Heart left ventricle (tissue), 16 donors: ENCODE measurements around the gene TACC2. TPM values are rescaled to one million over a fixed set of nuclear protein-coding genes. Genes with fewer than 3 reads are reported as not detected.

Experiments
- ATAC-seq, 4 donors: fragments of 200-7000 bp; cut with Tn5 transposase; one replicate each; pipeline ENCODE4 v1.9.1; 2020 to 2022; ENCODE audit warnings: moderate library complexity in 4 of 4, mild to moderate bottlenecking in 3 of 4, moderate number of reproducible peaks in 1 of 4
- DNase-seq, 5 donors: peaks; one replicate each; pipeline ENCODE4 v3.0.0-alpha.2; 2020
- H3K27ac ChIP-seq, 12 donors: fragments of 200-600 bp; sonication (generic) in 4 of 12; one replicate each; pipeline versions ENCODE4 v1.5.0 to v1.8.0; 2016 to 2022; ENCODE audit warnings: mild to moderate bottlenecking in 2 of 12
- H3K27me3 ChIP-seq, 9 donors: fragments of 200-600 bp; sonication (generic) in 2 of 9; one replicate each; pipeline versions ENCODE4 v1.5.1 to v1.8.0; 2016 to 2022; ENCODE audit warnings: mild to moderate bottlenecking in 3 of 9
- H3K36me3 ChIP-seq, 9 donors: fragments of 200-600 bp; sonication (generic) in 2 of 9; one replicate each; pipeline versions ENCODE4 v1.5.0 to v1.8.0; 2018 to 2022; ENCODE audit warnings: mild to moderate bottlenecking in 2 of 9
- H3K4me1 ChIP-seq, 12 donors: fragments of 200-600 bp; sonication (generic) in 4 of 12; one replicate each; pipeline versions ENCODE4 v1.5.0 to v1.8.0; 2016 to 2022; ENCODE audit warnings: mild to moderate bottlenecking in 3 of 12
- H3K4me3 ChIP-seq, 12 donors: fragments of 200-600 bp; sonication (generic) in 4 of 12; one replicate each; pipeline versions ENCODE4 v1.5.0 to v1.8.0; 2017 to 2022; ENCODE audit warnings: mild to moderate bottlenecking in 9 of 12, moderate library complexity in 4 of 12
- H3K9me3 ChIP-seq, 12 donors: fragments of 200-600 bp; sonication (generic) in 4 of 12; one replicate each; pipeline versions ENCODE4 v1.5.0 to v1.8.0; 2016 to 2022; ENCODE audit warnings: mild to moderate bottlenecking in 1 of 12
- CTCF ChIP-seq, 12 donors: fragments of 200-600 bp; sonication (generic) in 4 of 12; IDR thresholded peaks; one replicate each; pipeline versions ENCODE4 v1.5.0 to v1.8.0; 2018 to 2022; ENCODE audit warnings: antibody characterized with exemption in 12 of 12, mild to moderate bottlenecking in 5 of 12
- POLR2A ChIP-seq, 2 donors: fragments of 450-650 bp; IDR thresholded peaks; one replicate each; pipeline ENCODE4 v1.6.1; 2017; ENCODE audit warnings: antibody characterized with exemption in 2 of 2, mild to moderate bottlenecking in 2 of 2, moderate library complexity in 2 of 2
- WGBS, 4 donors: extraction: QIAGEN DNeasy Blood & Tissue Kit in 2 of 4; methylation state at CpG; one replicate each; pipeline versions ENCODE4 v1.1.5 to v1.1.7; 2013 to 2018; 5-methylcytosine and 5-hydroxymethylcytosine counted together
- intact Hi-C, 10 donors: fragments of 100-400 bp; cut with DNase I; formaldehyde crosslinking; loops; one replicate each; pipeline versions ENCODE4 v1.11.1 to v1.14.2; 2022
- polyA plus RNA-seq, 2 donors: library from polyadenylated mRNA; stranded (reverse); fragments of 200-250 nt; gene quantifications; one replicate each; pipeline ENCODE4 v1.2.3, GENCODE V29; 2013
- total RNA-seq, 9 donors: library from RNA; depleted of rRNA in 2 of 9; stranded (reverse); fragments of >200 nt in 2 of 9; fragmentation: NEBNext Ultra II Directional in 3 of 9; extraction: Animal tissue kit (Norgen Biotek cat#: 25700) in 3 of 9; gene quantifications; one replicate each; pipeline versions ENCODE4 v1.1.0 to v1.2.4, GENCODE V29; 2016 to 2023
- donor health status: ischemic (EF 13 %, LVEDD 7.1; RV severe dilation, severe dysfunction).
- donor health status: healthy with polysubstance abuse.
- donor health status: DM: no; HTN: yes; CAD: no.
- donor health status: DM: no; HTN: no; CAD: no.
- donor health status: ischemic (EF 25% LVEDD 6.9; RV normal size, moderate dysfunction).
- donor health status: ischemic (EF 25% LVEDD 5.7; RV mildly dilated, moderate dysfunction).
- donor health status: healthy.
- donor health status: DM: yes; HTN: yes; CAD: no.
- donor health status: ischemic (EF 35%, LVEDD 5.7; RV mildly dilated, moderate dysfunction).
- donor health status: nonischemic (EF 11% LVEDD 7.7; RV severe dilation, severe dysfunction).
- donor health status: DM: yes; HTN: yes; CAD: no.
- donor health status: PGD.
- donor health status: ischemic (EF 29% LVEDD 5.4; RV normal size, mild dysfunction).
- donor health status: nonischemic (EF 23%, LVEDD 6.1; RV moderate dilation, normal function).

Gene TACC2
- total and polyA plus RNA-seq, 11 donors: 96.7 to 456 (median 294) TPM

GRCh38 chr10:122224159-122224558 is 235.2 kb downstream of the TACC2 start:
- DNase-seq: no peak
- no peak for ATAC-seq
- Histone ChIP-seq H3K27ac (no peak overlapping the region), H3K36me3 (peaks cover 0 to 100% (median 88%) of the 10 kb centered on the region in 9 donors), H3K9me3 (no peaks in the 10 kb centered on the region), H3K4me1 (peaks cover 0 to 10% (median 0%) of the 10 kb centered on the region in 12 donors), H3K27me3 (no peaks in the 10 kb centered on the region), H3K4me3 (no peak overlapping the region)
- WGBS, 4 donors: 86 to 90% (median 89%) methylated on average over 8 to 9 of the region's 9 CpGs
- TF ChIP-seq POLR2A (IDR thresholded peaks at IDR 0.05) (no peak), CTCF (IDR thresholded peaks at IDR 0.05) (no peak)
- intact Hi-C loops: loop anchor here in 1 of 10 donors (5.0 kb wide), 1 partner anchor 172 kb away; no protein-coding TSS in a partner anchor

GRCh38 chr10:122225330-122225729 is 236.4 kb downstream of the TACC2 start:
- DNase-seq: no peak
- Histone ChIP-seq H3K4me1 (peaks cover 0 to 10% (median 0%) of the 10 kb centered on the region in 12 donors), H3K4me3 (no peak overlapping the region), H3K36me3 (peaks cover 0 to 100% (median 88%) of the 10 kb centered on the region in 9 donors), H3K9me3 (no peaks in the 10 kb centered on the region), H3K27me3 (no peaks in the 10 kb centered on the region), H3K27ac (no peak overlapping the region)
- no peak for TF ChIP-seq POLR2A (IDR thresholded peaks at IDR 0.05)
- TF ChIP-seq CTCF (IDR thresholded peaks at IDR 0.05): no peak
- 78 to 90% (median 85%) methylated on average over 9 of the region's 9 CpGs for WGBS, 4 donors
- intact Hi-C loops: no loop called here
- no peak for ATAC-seq

GRCh38 chr10:122227754-122228153 is 238.8 kb downstream of the TACC2 start:
- peaks cover 0 to 22% (median 0%) of the 10 kb centered on the region in 12 donors for H3K4me1 ChIP-seq
- ATAC-seq (peak in 1 of 4 donors; percentile 13), DNase-seq (no peak)
- H3K27me3 ChIP-seq: no peaks in the 10 kb centered on the region
- 45 to 59% (median 57%) methylated on average over 3 to 4 of the region's 4 CpGs for WGBS, 4 donors
- intact Hi-C loops: no loop called here
- peak overlapping the region in 1 of 12 donors; percentile 12 for H3K27ac ChIP-seq
- peaks cover 0 to 99% (median 89%) of the 10 kb centered on the region in 9 donors for H3K36me3 ChIP-seq
- no peaks in the 10 kb centered on the region for H3K9me3 ChIP-seq
- H3K4me3 ChIP-seq: no peak overlapping the region
- no peak for TF ChIP-seq CTCF (IDR thresholded peaks at IDR 0.05)

- H3K9me3 ChIP-seq: no peaks in the 10 kb centered on the region
- H3K27me3 ChIP-seq: no peaks in the 10 kb centered on the region
- TF ChIP-seq POLR2A (IDR thresholded peaks at IDR 0.05) (no peak), CTCF (IDR thresholded peaks at IDR 0.05) (no peak)
- ATAC-seq: no peak
- H3K36me3 ChIP-seq: peaks cover 0 to 92% (median 86%) of the 10 kb centered on the region in 9 donors
- intact Hi-C loops: no loop called here
- no peak for DNase-seq
- peaks cover 0 to 37% (median 1%) of the 10 kb centered on the region in 12 donors for H3K4me1 ChIP-seq
- H3K27ac ChIP-seq: no peak overlapping the region
- 36 to 61% (median 53%) methylated on average over 2 of the region's 2 CpGs for WGBS, 4 donors
- no peak overlapping the region for H3K4me3 ChIP-seq
These were observed 240.7 kb downstream of the TACC2 start for GRCh38 chr10:122229666-122230065.
